Ectodermal cell (in vitro differentiated cells): ENCODE measurements around the gene ANO7.

Source experiments
- H3K27ac ChIP-seq: 2 replicates; pipeline ENCODE4 v1.7.0; 2013; ENCODE audit warnings: mild to moderate bottlenecking, low read depth, low read length; ENCODE audit not compliant: insufficient read depth, poor library complexity, severe bottlenecking
- H3K27me3 ChIP-seq: 2 replicates; pipeline ENCODE4 v1.7.0; 2013; ENCODE audit warnings: mild to moderate bottlenecking, low read length; ENCODE audit not compliant: insufficient read depth, control insufficient read depth, poor library complexity, severe bottlenecking
- H3K36me3 ChIP-seq: one replicate; pipeline ENCODE4 v1.7.0; 2013; ENCODE audit warnings: low read length; ENCODE audit not compliant: control insufficient read depth, insufficient read depth
- H3K4me1 ChIP-seq: one replicate; pipeline ENCODE4 v1.7.0; 2013; ENCODE audit warnings: low read length; ENCODE audit not compliant: control insufficient read depth, insufficient read depth
- H3K4me3 ChIP-seq: 2 replicates; pipeline ENCODE4 v1.7.0; 2013; ENCODE audit warnings: low read depth, low read length, control low read depth; ENCODE audit not compliant: insufficient read depth
- H3K9me3 ChIP-seq: 2 replicates; pipeline ENCODE4 v1.7.0; 2013; ENCODE audit warnings: mild to moderate bottlenecking, low read length, moderate library complexity; ENCODE audit not compliant: control insufficient read depth
- WGBS, 2 experiments: methylation state at CpG; one replicate each; pipeline ENCODE4 v1.1.7; 2013; ENCODE audit warnings: missing lambda C conversion rate in 2 of 2; 5-methylcytosine and 5-hydroxymethylcytosine counted together

The ANO7 gene

GRCh38 chr2:241157841-241158545 is 30.5 kb upstream of the ANO7 start:
- WGBS, 2 experiments = 92 to 95% methylated on average over 9 of the region's 9 CpGs

GRCh38 chr2:241158546-241158900 is 30.0 kb upstream of the ANO7 start:
- Histone ChIP-seq H3K9me3 (no peaks in the 10 kb centered on the region), H3K4me3 (no peak overlapping the region), H3K27ac (no peak overlapping the region), H3K4me1 (no peaks in the 10 kb centered on the region), H3K27me3 (no peaks in the 10 kb centered on the region), H3K36me3 (no peaks in the 10 kb centered on the region)
- WGBS, 2 experiments = 87 to 89% methylated on average over 8 of the region's 8 CpGs

More at GRCh38 chr2:241157841-241158545, 30.5 kb upstream of the ANO7 start:
- Histone ChIP-seq H3K36me3 (no peaks in the 10 kb centered on the region), H3K27ac (no peak overlapping the region), H3K4me1 (no peaks in the 10 kb centered on the region), H3K4me3 (no peak overlapping the region), H3K9me3 (no peaks in the 10 kb centered on the region), H3K27me3 (no peaks in the 10 kb centered on the region)

- no peak overlapping the region for H3K27ac ChIP-seq
- H3K4me3 ChIP-seq = no peak overlapping the region
- no peaks in the 10 kb centered on the region for H3K27me3 ChIP-seq
- 97 to 98% methylated on average over 5 of the region's 5 CpGs for WGBS, 2 experiments
- no peaks in the 10 kb centered on the region for H3K4me1 ChIP-seq
- peaks cover 4% of the 10 kb centered on the region for H3K36me3 ChIP-seq
- H3K9me3 ChIP-seq = no peaks in the 10 kb centered on the region
Measured at GRCh38 chr2:241159116-241159515, 29.4 kb upstream of the ANO7 start.

DNA sequence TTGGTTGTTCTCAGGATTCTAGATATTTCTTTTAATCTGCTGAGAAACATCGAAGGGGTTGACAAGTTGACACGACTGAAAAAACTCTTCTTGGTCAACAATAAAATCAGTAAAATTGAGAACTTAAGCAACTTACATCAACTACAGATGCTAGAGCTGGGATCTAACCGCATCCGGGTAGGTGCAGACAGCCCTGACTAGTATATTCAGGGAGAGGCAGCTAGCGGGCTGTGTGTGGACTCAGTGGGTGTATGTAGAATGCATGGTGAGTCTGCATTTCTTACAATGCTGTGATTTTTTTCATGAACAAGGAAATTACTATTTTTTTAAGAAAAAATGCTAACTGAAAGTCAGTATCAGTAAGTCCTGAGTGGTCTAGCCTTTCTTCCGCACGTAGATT is 28.2 kb upstream of the ANO7 start:
- Histone ChIP-seq H3K36me3 (peaks cover 4% of the 10 kb centered on the region), H3K27me3 (no peaks in the 10 kb centered on the region), H3K9me3 (no peaks in the 10 kb centered on the region), H3K4me3 (no peak overlapping the region), H3K4me1 (no peaks in the 10 kb centered on the region), H3K27ac (no peak overlapping the region)
- 95 to 97% methylated on average over 7 of the region's 7 CpGs for WGBS, 2 experiments

DNA sequence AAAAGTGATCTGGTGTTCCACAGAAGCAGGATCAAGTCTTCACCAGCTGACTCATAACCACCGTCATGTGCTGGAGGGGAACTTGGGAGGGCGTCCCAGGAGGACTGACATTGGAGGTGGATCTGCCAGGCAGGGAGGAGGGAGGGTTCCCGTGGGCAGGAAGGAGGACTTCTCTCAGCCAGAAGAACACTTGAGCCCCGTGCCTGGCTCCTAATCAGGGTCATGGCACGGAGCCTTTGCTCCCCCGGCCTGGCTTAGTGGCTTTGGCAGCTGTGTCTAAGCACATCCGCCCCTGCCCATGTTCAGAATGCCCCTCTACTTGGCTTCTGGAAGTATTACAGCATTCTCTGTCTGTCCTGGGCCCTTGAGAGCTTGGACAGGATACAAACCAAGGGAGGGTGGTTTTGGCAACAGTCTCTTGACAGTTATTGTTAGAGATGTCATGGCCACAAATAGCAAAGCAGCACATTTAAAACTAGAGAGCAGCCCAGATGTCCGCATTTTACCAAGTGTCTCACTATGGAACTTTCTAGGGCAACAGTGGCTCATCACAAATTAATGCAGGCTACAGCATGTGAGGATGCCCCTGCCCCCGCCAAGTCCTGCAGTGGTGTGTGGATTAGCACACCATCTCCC is 26.7 kb upstream of the ANO7 start:
- no peaks in the 10 kb centered on the region for H3K9me3 ChIP-seq
- WGBS, 2 experiments = 80 to 83% methylated on average over 9 of the region's 9 CpGs
- H3K27ac ChIP-seq = no peak overlapping the region
- H3K27me3 ChIP-seq = no peaks in the 10 kb centered on the region
- no peak overlapping the region for H3K4me3 ChIP-seq
- no peaks in the 10 kb centered on the region for H3K4me1 ChIP-seq
- H3K36me3 ChIP-seq = peaks cover 5% of the 10 kb centered on the region

DNA sequence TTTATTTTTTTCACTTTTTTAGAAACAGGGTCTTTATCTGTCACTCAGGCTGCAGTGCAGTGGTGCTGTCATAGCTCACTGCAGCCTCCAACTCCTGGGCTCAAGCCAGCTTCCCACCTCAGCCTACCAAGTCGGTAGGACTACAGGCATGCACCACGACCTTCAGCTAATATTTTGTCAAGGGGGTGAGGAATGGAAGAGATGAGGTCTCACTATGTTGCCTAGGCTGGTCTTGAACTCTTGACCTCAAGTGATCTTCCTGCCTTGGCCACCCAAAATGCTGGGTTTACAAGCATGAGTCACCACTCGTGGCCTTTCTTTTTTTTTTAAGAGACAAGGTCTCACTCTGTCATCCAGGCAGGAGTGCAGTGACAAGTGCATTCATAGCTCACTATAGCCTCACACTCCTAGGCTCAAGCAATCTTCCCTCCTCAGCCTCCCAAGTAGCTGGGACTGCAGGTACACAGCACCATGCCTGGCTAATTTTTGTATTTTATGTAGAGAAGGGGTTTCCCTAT is 24.8 kb upstream of the ANO7 start:
- Histone ChIP-seq H3K36me3 (peaks cover 9% of the 10 kb centered on the region), H3K27ac (no peak overlapping the region), H3K9me3 (no peaks in the 10 kb centered on the region), H3K4me3 (no peak overlapping the region), H3K4me1 (no peaks in the 10 kb centered on the region), H3K27me3 (no peaks in the 10 kb centered on the region)
- WGBS, 2 experiments = 84 to 93% methylated on average over 3 of the region's 3 CpGs

DNA sequence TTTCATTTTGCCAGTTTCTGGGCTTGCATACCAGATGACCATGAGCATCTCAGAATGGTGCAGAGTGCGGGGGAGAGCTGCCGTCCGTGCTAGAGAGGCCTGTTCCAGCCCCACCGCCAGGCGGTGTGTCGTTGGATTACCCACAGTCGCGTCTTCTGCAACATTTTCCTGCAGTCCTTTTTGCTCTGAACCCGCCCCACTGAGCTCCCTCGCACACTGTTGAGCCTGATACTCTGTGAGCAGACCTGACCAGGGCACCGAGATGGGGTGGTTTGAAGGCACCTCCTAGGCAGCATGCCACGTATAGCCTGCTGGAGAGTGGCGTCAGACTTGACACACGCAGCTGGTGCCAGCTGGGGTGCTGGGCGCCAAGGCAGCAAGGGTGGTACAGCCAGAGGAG is 20.1 kb upstream of the ANO7 start:
- H3K27me3 ChIP-seq = no peaks in the 10 kb centered on the region
- H3K27ac ChIP-seq = no peak overlapping the region
- H3K4me1 ChIP-seq = no peaks in the 10 kb centered on the region
- no peaks in the 10 kb centered on the region for H3K9me3 ChIP-seq
- WGBS, 2 experiments = 93 to 95% methylated on average over 15 of the region's 15 CpGs
- peaks cover 18% of the 10 kb centered on the region for H3K36me3 ChIP-seq
- H3K4me3 ChIP-seq = no peak overlapping the region

DNA sequence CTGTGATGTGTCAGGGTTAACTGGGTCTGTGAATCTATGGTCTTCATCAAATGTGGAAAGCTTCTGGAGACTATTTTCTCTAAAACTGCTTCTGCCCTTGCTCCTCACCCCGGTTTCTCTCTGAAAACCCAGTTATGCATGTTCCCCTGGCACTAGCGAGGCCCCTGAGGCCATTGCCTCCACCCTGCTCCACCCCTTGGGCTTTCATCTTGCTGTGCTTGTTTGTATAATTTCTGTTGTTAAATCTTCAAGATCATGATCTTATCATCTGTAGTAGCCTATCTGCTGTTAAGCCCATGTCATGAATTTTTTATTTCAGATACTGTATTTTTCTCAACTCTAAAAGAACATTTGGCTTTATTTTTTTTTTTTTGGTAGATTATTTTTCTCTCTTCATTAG is 14.9 kb upstream of the ANO7 start:
- H3K36me3 ChIP-seq = peaks cover 9% of the 10 kb centered on the region
- H3K4me1 ChIP-seq = no peaks in the 10 kb centered on the region
- no peak overlapping the region for H3K27ac ChIP-seq
- WGBS, 2 experiments = 85 to 89% methylated on average over 2 of the region's 2 CpGs
- no peak overlapping the region for H3K4me3 ChIP-seq
- no peaks in the 10 kb centered on the region for H3K27me3 ChIP-seq
- H3K9me3 ChIP-seq = no peaks in the 10 kb centered on the region

DNA sequence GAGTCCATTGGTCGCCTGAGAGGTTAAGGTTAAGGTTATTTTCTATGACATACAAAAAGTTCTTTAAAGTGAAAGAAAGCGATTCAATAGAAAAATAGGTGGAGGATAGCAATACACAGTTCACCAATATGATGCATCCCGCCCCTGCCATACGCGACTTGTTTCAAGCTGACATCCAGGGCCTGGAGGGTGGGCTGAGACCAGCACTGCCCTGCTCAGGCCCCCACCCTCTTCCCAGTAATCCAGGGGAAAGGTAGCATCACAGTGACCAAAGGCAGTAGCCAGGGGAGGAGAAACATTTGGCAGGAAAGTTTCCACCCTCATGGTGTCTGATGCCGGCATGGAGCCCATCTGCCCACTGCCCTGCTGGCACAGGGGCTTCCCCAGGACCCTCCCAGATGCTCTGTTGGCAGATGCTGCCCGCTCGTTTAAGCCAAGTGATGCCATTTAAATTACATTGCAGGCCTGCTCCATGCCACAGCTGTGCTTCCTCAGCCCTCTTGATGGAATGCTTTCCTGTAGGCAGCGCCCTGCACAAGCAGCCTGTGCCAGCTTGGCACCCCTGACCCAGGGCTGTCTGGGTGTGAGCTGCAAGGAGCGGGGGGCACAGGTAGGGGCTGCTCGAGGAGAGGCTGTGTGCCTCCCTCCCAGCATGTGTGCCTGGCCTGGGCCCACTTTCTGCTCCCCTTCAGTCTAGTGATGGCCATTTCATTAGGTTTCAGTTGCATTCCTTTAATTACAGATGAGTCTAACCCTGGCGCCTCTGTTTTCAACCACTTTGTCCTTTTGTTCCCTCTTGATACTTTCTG is 10.7 kb upstream of the ANO7 start:
- Histone ChIP-seq H3K27ac (no peak overlapping the region), H3K27me3 (no peaks in the 10 kb centered on the region), H3K4me3 (no peak overlapping the region), H3K4me1 (no peaks in the 10 kb centered on the region), H3K36me3 (no peaks in the 10 kb centered on the region), H3K9me3 (no peaks in the 10 kb centered on the region)
- WGBS, 2 experiments = 96% methylated on average over 12 of the region's 12 CpGs

DNA sequence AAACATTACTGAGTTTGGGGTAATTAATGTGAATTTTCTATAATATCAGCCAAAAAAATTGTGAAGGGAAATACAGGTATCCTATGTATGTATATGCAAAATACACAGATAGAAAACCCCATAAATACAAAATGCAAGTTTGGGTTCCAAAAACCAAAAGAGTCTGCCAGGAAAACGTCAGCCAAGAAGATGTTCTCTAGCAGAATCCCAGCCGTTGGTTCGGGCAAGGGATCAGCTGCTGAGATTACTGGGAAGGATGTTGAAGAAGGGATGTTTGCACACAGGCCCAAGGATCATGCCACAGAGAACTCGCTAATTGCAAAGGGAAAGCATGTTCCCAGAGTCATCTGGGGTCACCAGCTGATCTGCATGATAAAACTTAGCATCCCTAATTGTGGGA is 9.5 kb upstream of the ANO7 start:
- Histone ChIP-seq H3K36me3 (no peaks in the 10 kb centered on the region), H3K9me3 (no peaks in the 10 kb centered on the region), H3K4me1 (no peaks in the 10 kb centered on the region), H3K4me3 (no peak overlapping the region), H3K27ac (no peak overlapping the region), H3K27me3 (no peaks in the 10 kb centered on the region)
- 86 to 90% methylated on average over 4 of the region's 4 CpGs for WGBS, 2 experiments
